Erythroblast (primary cell): ENCODE results near the gene MEGF11.

Experiments
- DNase-seq, 2 experiments: peaks; one replicate each; lab custom pipeline; 2025; lab: John Stamatoyannopoulos, UW
- GATA1 ChIP-seq: IDR thresholded peaks from 2 replicates; pipeline ENCODE4 v1.6.1; 2011; ENCODE audit warnings: low read depth, mild to moderate bottlenecking, control low read depth, low read length, moderate library complexity
- POLR2A ChIP-seq: IDR thresholded peaks from 2 replicates; pipeline ENCODE4 v1.6.1; 2011; ENCODE audit warnings: mild to moderate bottlenecking, low read length

Gene MEGF11

DNA sequence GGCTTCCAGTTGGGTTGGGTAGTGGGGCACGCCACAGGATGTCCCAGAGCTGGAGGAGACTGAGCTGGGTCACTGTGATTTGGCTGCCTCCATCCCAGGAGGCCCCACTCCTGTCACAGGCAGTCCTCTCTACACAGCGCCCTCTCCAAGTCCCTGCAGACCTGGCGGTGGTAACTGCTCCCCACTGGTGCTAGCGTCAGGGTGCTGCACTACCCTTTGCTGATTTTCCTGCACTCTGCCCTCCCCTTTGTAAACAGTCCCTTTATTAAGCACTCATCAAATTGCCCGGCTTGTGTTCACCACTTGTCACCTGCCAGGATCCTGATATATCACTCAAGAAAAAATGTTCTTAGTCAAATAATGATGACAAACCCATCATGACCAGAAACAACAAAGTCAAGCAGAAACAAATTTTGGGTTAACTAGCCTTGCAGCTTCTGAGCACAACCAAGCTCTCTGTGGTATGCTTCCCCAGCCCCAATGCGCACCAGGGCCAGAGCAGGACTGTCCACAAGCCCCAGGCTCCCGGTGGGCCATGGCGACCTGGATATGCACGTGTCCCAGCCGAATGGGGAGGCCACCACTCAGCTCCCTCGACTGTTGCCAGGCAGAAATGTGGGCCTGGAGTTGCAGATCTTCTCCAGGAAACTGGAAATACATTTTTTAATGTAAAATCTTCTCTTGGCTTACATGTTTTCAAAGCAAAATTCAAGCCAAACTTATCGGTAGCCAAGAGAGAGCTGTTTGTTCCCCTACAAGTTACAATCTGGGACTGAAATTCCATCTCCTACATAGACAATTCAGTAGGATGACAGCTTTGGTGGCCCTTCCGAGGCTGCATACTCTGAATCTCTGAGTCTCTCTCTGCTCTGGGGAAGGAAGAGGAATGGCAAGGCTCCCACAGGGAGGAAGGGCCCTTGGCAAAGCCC lies 24.5 kb downstream of the MEGF11 start:
- no peak for DNase-seq
- TF ChIP-seq POLR2A: no peak
- TF ChIP-seq GATA1: no peak

GRCh38 chr15:66226736-66227135 lies 26.8 kb downstream of the MEGF11 start:
- no peak for TF ChIP-seq GATA1
- TF ChIP-seq POLR2A: no peak
- no peak for DNase-seq

- DNase-seq: no peak
- TF ChIP-seq GATA1 (no peak), POLR2A (no peak)
Observed at GRCh38 chr15:66225656-66226274, 27.8 kb downstream of the MEGF11 start.

DNA sequence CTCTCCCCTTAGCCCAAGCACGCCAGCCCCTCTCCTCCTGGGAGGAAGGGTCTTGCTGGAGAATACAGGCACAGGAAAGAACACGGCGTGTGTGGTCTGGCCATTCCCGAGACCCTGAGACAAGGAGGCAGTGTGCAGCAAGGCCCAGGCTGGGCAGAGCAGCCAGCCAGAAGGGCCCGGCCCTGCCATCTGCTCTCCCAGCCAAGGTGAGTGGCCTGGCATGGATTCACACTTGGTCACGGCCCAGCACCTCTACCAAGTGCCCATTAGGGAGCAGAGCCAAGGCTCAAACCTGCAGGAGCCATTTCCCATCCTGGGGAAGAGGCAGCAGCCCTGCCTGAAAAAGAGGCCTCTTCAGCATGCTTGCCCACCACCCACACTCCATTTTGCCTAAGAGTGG lies 28.6 kb downstream of the MEGF11 start:
- no peak for TF ChIP-seq POLR2A
- TF ChIP-seq GATA1: no peak
- no peak for DNase-seq

DNA sequence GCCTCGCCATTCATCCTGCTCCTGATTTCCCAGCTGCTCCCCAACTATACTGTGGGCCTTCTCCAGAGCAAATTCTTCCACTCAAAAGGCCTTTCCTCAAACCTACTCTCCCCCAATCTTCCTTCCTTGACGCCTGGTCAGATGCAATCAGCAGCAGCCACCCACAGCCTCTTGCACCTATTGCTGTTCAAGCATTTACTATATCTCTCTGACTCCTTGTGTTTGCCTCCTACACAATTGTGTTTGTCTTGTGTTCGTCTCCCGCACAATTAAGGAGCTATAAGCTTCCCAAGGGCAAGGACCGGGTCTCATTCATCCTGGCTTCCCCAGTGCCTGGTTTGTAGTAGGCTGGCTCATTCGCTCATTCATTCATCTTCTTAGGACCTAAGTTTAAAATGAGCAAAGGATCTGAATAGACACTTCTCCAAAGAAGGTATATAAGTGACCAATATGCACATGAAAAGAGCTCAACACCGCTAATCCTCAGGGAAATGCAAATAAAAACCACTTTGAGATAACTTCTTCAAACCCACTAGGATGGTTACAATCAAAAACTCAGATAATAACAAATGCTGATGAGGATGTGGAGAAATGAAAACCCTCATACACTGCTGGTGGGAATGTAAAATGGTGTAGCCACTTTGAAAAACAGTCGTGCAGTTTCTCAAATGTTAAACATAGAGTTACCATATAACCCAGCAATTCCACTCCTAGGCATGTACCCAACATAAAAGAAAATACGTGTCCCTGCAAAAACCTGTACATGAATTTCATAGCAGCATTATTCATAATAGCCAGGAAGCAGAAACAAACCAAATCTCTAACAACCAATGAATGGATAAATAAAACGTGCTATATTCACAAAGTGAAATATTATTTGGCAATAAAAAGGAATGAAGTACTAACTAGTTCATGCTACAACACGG lies 31.0 kb downstream of the MEGF11 start:
- TF ChIP-seq GATA1 (no peak), POLR2A (no peak)
- DNase-seq: no peak

DNA sequence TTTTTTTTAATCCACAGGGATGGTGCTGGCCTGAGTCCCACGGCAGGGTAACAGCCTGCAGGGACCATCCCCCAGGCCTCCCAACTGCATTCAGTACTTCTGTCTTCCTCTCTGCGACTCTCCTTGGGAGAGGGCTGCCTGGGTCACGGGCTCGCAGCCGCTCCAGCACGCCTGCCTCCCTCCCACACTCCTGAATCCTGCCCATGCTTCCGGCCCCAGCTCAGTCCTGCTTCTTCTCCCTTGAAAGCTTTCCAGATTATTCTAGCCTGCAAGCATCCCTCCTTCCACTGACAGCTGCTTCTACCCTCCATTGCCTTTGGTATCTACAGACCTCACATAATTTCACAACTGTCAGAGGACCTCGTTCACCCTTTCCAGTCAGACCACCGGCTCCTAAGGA lies 32.4 kb downstream of the MEGF11 start:
- TF ChIP-seq GATA1 (no peak), POLR2A (no peak)
- DNase-seq: no peak

DNA sequence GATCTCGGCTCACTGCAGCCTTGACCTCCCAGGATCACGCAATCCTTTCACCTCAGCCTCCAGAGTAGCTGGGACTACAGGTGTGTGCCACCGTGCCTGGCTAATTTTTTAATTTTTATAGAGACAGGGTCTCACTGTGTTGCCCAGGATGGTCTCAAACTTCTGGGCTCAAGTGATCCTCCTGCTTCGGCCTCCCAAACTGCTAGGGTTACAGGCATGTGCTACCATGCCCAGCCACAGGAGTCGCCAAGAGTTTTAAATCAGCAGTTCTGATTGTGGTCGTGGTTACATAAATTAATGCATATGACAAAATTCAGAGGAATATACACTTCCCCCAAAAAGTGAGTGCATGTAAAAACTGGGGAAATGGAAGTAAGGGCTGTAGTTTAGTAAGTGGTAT lies 32.9 kb downstream of the MEGF11 start:
- peak; percentile 21 to 23 for DNase-seq
- no peak for TF ChIP-seq POLR2A
- TF ChIP-seq GATA1: no peak

DNA sequence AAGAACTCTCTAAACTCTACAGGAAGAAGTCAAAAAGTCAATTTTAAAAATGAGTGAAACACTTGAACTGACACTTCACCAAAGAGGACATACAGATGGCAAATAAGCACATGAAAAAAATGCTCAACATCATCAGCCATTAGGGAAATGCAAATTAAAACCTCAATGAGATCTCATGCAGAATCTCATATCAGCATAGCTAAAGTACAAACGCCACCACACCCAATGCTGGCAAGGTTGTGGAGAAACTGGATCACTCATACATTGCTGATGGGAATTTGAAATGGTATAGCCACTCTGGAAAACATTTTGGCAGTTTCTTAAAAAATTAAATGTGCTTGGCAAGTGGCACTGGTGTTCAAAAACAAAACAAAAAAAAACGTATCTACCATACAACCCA lies 34.2 kb downstream of the MEGF11 start:
- peak in 1 of 2 experiments; percentile 12 for DNase-seq
- TF ChIP-seq GATA1 (no peak), POLR2A (no peak)

DNA sequence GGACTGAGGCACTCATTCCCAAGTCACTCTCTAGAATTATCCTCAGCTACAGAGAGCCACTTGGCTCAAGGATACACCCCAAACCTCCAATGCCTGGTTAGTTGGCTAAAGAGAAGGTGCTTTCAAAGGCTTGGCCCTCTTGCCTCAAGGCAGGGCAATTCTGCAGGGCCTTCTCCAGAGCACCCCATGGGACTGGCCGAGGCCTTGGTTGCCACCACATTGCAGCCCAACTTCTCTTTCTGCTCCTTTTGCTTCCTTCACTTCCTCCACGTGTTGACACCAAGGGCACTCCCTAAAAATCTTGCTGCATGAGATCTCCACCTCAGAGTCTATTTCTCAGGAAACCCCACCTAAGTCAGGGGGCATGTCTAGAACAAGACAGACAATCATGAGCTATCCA lies 36.7 kb downstream of the MEGF11 start:
- DNase-seq: no peak
- TF ChIP-seq GATA1 (no peak), POLR2A (no peak)

DNA sequence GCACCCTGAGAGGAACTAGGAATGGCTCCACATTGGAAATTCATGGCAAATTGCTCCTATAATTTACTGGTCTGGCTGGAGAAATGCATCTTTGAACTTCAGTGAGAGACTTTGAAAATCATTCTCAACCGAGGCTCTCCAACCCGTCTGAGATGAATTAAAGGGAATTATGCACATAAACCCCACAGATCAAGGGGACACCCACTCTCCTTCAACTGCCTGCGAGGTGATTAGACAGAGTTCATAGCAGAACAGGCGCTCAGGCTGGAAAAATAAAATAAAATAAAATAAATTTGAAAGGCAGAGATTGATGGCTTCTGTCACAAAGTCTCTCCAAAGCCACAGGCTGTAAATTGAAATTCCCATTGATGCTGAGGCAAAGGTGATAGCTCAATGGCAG lies 37.7 kb downstream of the MEGF11 start:
- TF ChIP-seq GATA1: no peak
- TF ChIP-seq POLR2A: no peak
- DNase-seq: no peak

DNA sequence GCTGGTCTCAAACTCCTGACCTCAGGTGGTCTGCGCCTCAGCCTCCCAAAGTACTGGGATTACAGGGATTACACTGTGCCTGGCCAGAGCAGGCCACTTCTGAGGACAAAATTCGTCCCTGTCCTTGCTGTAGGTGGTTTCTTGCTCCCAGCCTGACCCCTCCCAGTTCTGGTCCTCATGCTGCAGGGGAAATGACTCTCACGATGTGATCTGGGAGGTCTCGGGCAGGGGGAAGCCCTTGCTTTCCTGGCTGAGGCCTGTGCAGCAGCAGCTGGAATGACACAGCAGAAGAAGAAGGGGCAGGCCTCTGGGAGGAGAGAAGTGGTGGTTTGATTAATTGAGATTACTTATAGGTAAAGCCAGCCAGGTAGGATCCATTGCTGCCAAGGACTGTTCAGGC lies 39.3 kb downstream of the MEGF11 start:
- peak; percentile 12 to 26 for DNase-seq
- no peak for TF ChIP-seq POLR2A
- no peak for TF ChIP-seq GATA1

- TF ChIP-seq POLR2A (no peak), GATA1 (no peak)
- no peak for DNase-seq
Observed at GRCh38 chr15:66212563-66212921, 41.0 kb downstream of the MEGF11 start.

DNA sequence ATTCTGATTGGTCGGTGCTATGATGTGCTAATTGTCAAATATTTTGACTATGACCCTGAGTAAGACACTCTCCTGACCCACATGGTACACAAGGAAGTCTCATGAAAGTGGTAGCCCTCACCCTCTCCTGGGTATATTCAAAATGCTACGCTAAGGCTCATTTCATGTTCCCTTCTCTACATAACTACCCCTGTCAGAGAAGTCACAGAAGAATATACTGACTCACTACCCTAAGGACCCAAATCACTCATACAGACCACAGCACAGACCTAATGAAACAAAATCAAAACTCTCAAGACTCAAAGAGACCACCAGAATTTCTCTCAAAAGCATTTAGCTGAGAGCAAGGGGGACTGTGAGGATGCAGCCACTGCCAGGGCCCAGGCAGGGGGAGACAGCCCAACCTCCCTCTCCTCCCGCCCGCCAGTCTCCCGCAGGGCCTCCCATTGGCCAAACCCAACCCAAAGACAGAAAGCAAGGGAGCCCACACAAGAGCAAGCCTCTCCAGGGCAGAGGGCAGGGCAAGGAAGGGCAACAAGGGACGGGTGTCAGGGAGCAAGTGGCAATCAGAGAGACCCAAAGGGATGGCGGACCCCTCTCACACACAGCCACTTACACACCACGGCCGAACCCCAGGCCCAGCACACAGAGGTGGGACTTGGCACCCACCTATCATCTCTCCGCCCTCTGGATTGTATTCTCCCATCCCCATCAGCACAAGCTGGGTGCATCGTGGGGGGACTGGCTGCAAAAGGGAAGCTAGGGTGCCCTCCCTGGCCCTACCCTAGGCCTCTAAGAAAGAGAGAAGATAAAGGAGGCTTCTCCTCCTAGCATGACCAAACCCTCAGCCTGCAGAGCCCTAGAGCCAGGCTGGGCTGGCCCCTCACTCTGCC lies 41.6 kb downstream of the MEGF11 start:
- TF ChIP-seq POLR2A (no peak), GATA1 (no peak)
- no peak for DNase-seq
